Measurements from ENCODE around the gene HAPLN1.

The HAPLN1 gene

DNA sequence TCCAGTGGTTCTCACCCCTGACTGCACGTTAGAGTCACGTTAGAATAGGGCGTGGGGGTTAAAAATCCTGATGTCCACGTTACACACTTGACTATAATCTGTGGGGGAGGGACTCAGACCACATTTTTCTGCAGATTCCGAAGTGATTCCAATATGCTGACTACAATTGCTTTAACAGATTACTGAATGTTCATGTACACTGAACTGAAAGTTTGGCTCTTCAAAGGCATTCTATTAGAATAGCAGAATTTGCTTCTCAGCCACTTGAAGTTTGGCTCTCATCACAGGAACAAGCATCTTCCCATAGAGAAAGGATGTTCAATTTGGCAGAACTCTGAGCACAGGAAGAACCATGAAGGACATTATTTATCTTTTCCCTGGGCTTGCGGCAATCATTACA, 84.5 kb downstream of the HAPLN1 start:
- no peak for FAIRE-seq

DNA sequence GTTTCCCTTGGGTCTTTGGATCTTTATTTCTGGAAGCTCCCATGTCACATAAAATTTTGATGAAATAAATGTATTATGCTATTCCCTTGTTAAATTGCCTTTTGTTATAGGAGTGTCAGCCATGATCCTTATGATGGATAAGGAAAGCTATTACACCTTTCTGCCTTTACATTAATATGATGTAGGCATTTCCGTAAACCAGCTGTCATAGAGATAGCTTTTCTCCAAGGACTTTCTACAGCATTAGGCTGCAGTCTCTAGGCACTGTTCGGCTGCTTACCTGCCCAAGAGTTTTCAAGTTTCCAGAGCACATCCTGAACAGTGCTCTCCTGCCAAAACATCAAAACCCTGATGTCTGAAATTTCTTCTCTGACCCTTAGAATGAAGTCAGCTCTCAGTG, 87.4 kb downstream of the HAPLN1 start:
- FAIRE-seq = no peak

DNA sequence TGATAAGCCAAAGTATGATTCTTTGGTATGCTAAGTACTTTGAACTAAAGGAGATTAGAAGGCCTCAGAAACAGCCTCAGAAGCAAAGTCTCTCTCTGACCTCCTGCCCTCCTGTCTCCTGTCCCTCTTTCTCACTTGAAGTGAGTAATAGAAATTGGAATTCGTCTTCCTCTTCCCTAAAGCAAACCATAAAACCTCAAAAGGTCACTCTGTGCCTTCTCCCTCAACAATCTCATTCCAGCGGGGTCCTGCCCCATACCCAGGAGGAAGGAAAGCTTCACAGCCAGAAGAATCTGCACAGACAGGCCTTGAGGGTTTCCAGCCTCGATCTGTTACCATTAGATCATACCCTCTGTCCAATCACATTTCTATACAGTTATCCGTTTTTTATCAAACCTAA, 87.8 kb downstream of the HAPLN1 start:
- FAIRE-seq = no peak

DNA sequence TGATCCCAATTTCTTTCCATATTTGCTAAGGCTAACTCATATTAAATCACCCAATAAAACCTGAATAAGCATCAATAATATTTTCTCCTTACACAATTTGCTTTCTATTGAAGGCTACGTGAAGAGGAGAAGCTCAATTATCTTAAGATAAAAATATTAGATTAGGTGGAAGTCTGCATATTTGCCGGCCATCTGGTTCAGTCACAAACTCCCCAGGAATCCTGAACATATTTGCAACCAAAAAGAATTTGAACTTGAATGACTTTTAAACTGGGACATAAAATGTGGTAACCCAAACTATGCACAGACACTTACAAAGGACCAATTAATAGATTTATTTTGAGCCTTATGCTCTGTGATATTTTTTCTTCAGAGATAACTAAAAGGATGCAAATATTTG, 92.3 kb downstream of the HAPLN1 start:
- FAIRE-seq = no peak

DNA sequence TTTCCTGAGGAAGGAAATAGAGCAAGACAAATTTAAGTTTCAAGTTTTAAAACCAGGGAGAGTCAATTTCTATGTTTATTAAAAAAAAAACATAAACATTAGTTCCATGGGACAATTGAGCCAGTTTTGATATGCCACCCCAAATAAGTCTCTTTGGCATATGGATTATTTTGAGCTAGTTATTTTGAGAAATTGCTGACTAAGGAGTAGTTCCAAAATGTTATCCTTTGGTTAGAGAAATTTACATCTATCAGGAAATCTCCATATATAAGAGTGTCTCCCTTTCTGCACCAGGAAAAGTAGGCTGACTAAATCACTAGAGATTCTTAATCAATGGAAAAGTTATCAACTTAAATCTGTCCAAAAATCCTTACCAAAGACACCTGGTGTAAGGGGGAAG, 105.8 kb downstream of the HAPLN1 start:
- no peak for FAIRE-seq

DNA sequence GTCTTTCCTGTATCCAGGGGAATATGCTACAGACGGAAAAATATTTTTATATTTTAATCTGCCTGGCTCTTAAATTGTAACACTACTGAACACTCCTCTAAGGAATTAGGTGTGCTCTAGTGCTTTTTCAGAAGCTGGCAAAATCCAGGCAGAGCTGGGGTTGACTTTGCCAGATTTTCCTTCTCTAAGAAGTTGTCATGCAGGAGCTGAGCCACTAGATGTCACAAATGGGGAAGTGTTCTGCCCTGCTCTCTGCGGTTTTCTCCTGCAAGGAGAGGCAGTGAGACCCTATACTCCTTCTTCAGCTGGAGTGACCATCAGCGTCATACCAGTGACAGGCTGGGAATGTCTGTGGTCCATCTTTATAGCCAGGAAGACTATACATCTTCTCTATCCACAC, 112.5 kb downstream of the HAPLN1 start:
- FAIRE-seq = no peak

DNA sequence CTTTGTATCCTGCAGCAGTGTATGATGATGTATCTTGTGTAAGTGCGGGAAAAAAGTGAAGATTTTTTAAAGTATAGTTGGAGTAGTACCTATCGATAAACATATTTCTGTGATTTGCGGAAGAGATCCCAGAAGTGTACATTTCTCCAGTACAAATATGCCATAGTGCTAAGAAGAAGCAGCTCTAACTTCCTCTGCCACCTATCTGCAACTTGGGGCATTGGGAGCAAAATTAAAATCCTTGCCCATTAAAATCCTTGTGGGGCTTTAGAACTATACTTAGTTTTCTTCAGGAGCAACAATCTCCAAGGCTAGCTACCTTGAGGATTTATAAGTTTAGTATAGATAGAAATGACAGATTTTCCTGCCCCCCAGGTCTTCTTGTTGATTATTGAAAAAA, 125.4 kb downstream of the HAPLN1 start:
- FAIRE-seq = no peak

DNA sequence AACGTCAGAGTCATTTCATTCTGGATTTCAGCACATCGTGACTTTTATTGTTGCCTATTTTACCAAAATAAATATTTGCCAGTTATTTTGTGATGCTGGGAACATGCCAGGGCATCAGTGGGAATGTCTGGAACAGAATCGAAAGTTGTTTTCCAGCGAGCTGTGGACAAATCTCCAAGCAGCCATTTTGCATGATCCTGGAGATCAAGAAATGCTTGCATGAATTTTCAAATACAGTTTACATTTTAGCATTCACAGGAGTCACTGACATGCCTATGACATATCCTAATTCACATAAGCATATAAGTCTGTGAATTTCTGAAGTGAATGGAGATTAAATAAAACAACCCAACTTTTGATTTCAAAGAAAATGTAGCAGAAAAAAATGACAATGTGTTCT, 129.7 kb downstream of the HAPLN1 start:
- FAIRE-seq = no peak

DNA sequence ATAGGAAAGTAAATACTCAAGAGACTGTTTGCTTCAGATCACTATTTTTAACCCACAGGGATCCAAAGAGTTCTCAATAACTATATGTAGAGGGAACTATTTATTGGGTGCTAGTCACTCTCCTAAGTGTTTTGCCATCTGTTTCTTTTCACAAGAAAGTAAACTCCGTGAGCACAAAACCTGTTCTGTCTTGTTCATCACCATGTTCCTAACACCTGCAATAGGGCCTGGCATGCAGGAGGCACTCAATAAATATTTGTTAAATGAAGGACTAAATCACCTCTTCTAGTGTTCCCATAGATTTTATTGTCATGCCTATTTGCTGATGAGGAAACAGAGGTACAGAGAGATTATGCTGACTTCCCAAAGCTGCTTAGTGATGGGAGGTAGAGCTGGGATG, 130.9 kb downstream of the HAPLN1 start:
- no peak for FAIRE-seq
